DND-41 (cell line): ENCODE measurements around the gene ARHGAP15.

ENCODE experiments used
- ATAC-seq: fragments of 200-7000 bp; cut with Tn5 transposase; 3 replicates; pipeline ENCODE4 v1.9.1; 2021; ENCODE audit warnings: low read depth; ENCODE audit not compliant: insufficient read depth
- DNase-seq: peaks from one replicate; pipeline ENCODE4 v3.0.0-alpha.2; 2020
- H2AFZ ChIP-seq: 2 replicates; pipeline ENCODE4 v1.6.0; 2012; ENCODE audit warnings: low read depth, low read length
- H3K27ac ChIP-seq: 2 replicates; pipeline ENCODE4 v1.5.1; 2012; ENCODE audit warnings: low read length, inconsistent platforms
- H3K27me3 ChIP-seq: fragments of 200-600 bp; sonication (generic); 2 replicates; pipeline ENCODE4 v1.6.0; 2012; ENCODE audit warnings: low read length, mild to moderate bottlenecking, inconsistent platforms; ENCODE audit not compliant: insufficient read depth, poor library complexity
- H3K36me3 ChIP-seq: 2 replicates; pipeline ENCODE4 v1.5.1; 2012; ENCODE audit warnings: low read length, inconsistent platforms; ENCODE audit not compliant: insufficient read depth
- H3K4me1 ChIP-seq: 2 replicates; pipeline ENCODE4 v1.5.1; 2012; ENCODE audit warnings: mild to moderate bottlenecking, low read length; ENCODE audit not compliant: insufficient read depth
- H3K4me2 ChIP-seq: 2 replicates; pipeline ENCODE4 v1.6.0; 2012; ENCODE audit warnings: mild to moderate bottlenecking, moderate library complexity, low read length, inconsistent platforms; ENCODE audit not compliant: insufficient read depth
- H3K4me3 ChIP-seq, 2 experiments: fragments of 200-600 bp in 1 of 2; shearing (Covaris generic) in 1 of 2; 2 replicates each; pipeline ENCODE4 v1.5.1; 2012 to 2016; ENCODE audit warnings: inconsistent platforms in 2 of 2, low read length in 2 of 2, mild to moderate bottlenecking in 2 of 2, low read depth in 1 of 2, moderate library complexity in 1 of 2
- H3K79me2 ChIP-seq: 2 replicates; pipeline ENCODE4 v1.6.0; 2012; ENCODE audit warnings: low read length, inconsistent platforms; ENCODE audit not compliant: insufficient read depth
- H3K9ac ChIP-seq: 2 replicates; pipeline ENCODE4 v1.6.0; 2012; ENCODE audit warnings: low read depth, mild to moderate bottlenecking, inconsistent platforms, low read length, moderate library complexity
- H3K9me3 ChIP-seq: 2 replicates; pipeline ENCODE4 v1.5.1; 2012; ENCODE audit warnings: low read length, moderate library complexity, mild to moderate bottlenecking, inconsistent platforms; ENCODE audit not compliant: insufficient read depth, severe bottlenecking
- H4K20me1 ChIP-seq: 2 replicates; pipeline ENCODE4 v1.6.0; 2012; ENCODE audit warnings: low read length; ENCODE audit not compliant: insufficient read depth
- CTCF ChIP-seq: IDR thresholded peaks from 2 replicates; pipeline ENCODE4 v1.5.1; 2012; ENCODE audit warnings: borderline replicate concordance, low read length, moderate library complexity, mild to moderate bottlenecking; ENCODE audit not compliant: poor library complexity, severe bottlenecking; ENCODE audit errors: extremely low read depth
- EZH2 ChIP-seq: IDR thresholded peaks from 3 replicates; pipeline ENCODE4 v1.6.1; 2012; ENCODE audit warnings: borderline replicate concordance, low read depth, mild to moderate bottlenecking, moderate library complexity, low read length, inconsistent platforms; ENCODE audit not compliant: severe bottlenecking

The ARHGAP15 gene

GRCh38 chr2:143157001-143157400 lies 27.8 kb downstream of the ARHGAP15 start:
- DNase-seq (no peak), ATAC-seq (no peak)
- Histone ChIP-seq H3K9ac (no peak overlapping the region), H3K4me3 (no peak overlapping the region), H3K4me2 (no peak overlapping the region), H3K9me3 (no peaks in the 10 kb centered on the region), H4K20me1 (peaks cover 80% of the 10 kb centered on the region), H3K27me3 (no peaks in the 10 kb centered on the region), H3K4me1 (peaks cover 20% of the 10 kb centered on the region), H3K27ac (no peak overlapping the region), H3K79me2 (peaks cover 100% of the 10 kb centered on the region), H3K36me3 (peaks cover 71% of the 10 kb centered on the region), H2AFZ (no peak overlapping the region)
- TF ChIP-seq EZH2, result no peak
- no peak for TF ChIP-seq CTCF

- no peak for DNase-seq
- Histone ChIP-seq H3K36me3 (peaks cover 75% of the 10 kb centered on the region), H4K20me1 (peaks cover 80% of the 10 kb centered on the region), H3K9ac (no peak overlapping the region), H3K4me1 (peaks cover 16% of the 10 kb centered on the region; the same call in 1 of the 2 replicates), H3K27me3 (no peaks in the 10 kb centered on the region), H3K4me3 (no peak overlapping the region), H3K79me2 (peaks cover 100% of the 10 kb centered on the region), H3K9me3 (no peaks in the 10 kb centered on the region), H3K4me2 (no peak overlapping the region), H2AFZ (no peak overlapping the region), H3K27ac (no peak overlapping the region)
- no peak for ATAC-seq
- no peak for TF ChIP-seq CTCF
- TF ChIP-seq EZH2, result no peak
These were observed 28.2 kb downstream of the ARHGAP15 start for GRCh38 chr2:143157418-143157817.

- peaks cover 100% of the 10 kb centered on the region for H3K79me2 ChIP-seq
- no peak overlapping the region for H2AFZ ChIP-seq
- no peak for ATAC-seq
- no peak overlapping the region for H3K4me2 ChIP-seq
- no peaks in the 10 kb centered on the region for H3K27me3 ChIP-seq
- TF ChIP-seq EZH2, result no peak
- TF ChIP-seq CTCF, result no peak
- no peaks in the 10 kb centered on the region for H3K9me3 ChIP-seq
- peaks cover 82% of the 10 kb centered on the region for H3K36me3 ChIP-seq
- no peak overlapping the region for H3K27ac ChIP-seq
- no peak for DNase-seq
- no peak overlapping the region for H3K9ac ChIP-seq
- H3K4me1 ChIP-seq, result peaks cover 13% of the 10 kb centered on the region; the same call in 1 of the 2 replicates
- H3K4me3 ChIP-seq, result no peak overlapping the region
- H4K20me1 ChIP-seq, result peaks cover 78% of the 10 kb centered on the region
These were observed 28.9 kb downstream of the ARHGAP15 start for GRCh38 chr2:143158098-143158497.
